Esophagus squamous epithelium (tissue), 4 donors: ENCODE measurements around the gene FOXO3.

Source experiments
- POLR2A ChIP-seq, 4 donors: fragments of 450-650 bp; IDR thresholded peaks; one replicate each; pipeline ENCODE4 v1.6.1; 2017; ENCODE audit warnings: antibody characterized with exemption in 4 of 4, mild to moderate bottlenecking in 4 of 4, moderate library complexity in 3 of 4
- TF ChIP-seq, protein P1 (sequence below), 6 experiments: fragments of 450-650 bp in 4 of 6; fragments of 200-600 bp in 2 of 6; sonication (generic) in 2 of 6; IDR thresholded peaks; one replicate each; pipeline ENCODE4 v1.5.1; 2016 to 2019; ENCODE audit warnings: antibody characterized with exemption in 6 of 6, mild to moderate bottlenecking in 4 of 6, moderate library complexity in 4 of 6

DNA sequence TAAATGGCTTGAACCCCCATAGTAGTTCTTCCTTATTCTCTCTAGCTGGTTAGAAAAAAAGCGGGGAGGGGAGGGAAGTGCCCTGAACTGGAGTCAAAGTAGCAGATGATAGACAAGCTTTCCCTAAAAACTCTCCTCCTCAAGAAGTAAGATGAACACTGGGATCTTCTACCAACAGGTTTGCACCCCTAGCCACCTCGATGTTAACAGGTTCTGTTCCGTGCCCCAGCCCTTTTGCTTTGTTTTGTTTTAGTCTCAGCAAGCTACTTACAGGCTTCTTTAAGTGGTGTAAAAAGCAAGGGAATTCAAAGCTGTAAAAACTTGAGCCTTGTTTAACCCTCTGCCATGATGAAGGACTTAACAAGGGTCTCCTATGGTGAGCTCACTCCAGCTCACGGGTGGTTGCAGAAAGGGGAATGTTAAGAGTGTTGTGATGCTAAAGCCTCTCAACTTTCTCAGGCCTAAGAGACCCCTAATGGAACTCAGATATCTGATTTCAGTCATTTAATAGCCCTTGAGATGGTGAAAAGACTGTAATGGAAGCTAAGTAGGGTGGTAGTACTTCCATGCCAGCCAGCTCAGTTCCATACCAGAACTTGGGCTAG lies 106.0 kb downstream of the FOXO3 start:
- TF ChIP-seq, protein P1, sequence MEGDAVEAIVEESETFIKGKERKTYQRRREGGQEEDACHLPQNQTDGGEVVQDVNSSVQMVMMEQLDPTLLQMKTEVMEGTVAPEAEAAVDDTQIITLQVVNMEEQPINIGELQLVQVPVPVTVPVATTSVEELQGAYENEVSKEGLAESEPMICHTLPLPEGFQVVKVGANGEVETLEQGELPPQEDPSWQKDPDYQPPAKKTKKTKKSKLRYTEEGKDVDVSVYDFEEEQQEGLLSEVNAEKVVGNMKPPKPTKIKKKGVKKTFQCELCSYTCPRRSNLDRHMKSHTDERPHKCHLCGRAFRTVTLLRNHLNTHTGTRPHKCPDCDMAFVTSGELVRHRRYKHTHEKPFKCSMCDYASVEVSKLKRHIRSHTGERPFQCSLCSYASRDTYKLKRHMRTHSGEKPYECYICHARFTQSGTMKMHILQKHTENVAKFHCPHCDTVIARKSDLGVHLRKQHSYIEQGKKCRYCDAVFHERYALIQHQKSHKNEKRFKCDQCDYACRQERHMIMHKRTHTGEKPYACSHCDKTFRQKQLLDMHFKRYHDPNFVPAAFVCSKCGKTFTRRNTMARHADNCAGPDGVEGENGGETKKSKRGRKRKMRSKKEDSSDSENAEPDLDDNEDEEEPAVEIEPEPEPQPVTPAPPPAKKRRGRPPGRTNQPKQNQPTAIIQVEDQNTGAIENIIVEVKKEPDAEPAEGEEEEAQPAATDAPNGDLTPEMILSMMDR (IDR thresholded peaks at IDR 0.05) = no peak
- no peak for TF ChIP-seq POLR2A (IDR thresholded peaks at IDR 0.05)
